ENCODE measurements around the gene CMTM4. TPM values are rescaled to one million over a fixed set of nuclear protein-coding genes. Genes with fewer than 3 reads are reported as not detected.
"Not testable (repeated sequence)": the region's sequence is repeated elsewhere in the genome, so short reads cannot be mapped to it uniquely, and the experiment has no call there.

Gene CMTM4
- total and polyA plus RNA-seq, 2 experiments from 2014 or later = 14.1 to 77.0 TPM

GRCh38 chr16:66596986-66597848 lies 99.3 kb downstream of the CMTM4 start:
- H3K4me3 ChIP-seq = no peak overlapping the region
- H3F3A ChIP-seq (replicated peaks; ENCODE audit: low read depth) = no peaks in the 10 kb centered on the region
- no peak overlapping the region for H3K4me2 ChIP-seq
- H3K27ac ChIP-seq (ENCODE audit: low read depth) = no peak overlapping the region
- Mint-ChIP-seq H3K4me3 (no peak overlapping the region), H3K4me1 (no peaks in the 10 kb centered on the region), H3K27me3 (ENCODE audit: insufficient read depth, low read depth, poor library complexity) (peaks cover 9% of the 10 kb centered on the region), H3K36me3 (ENCODE audit: low read depth) (peaks cover 6% of the 10 kb centered on the region; the same call in 2 of the 3 replicates), H3K9me3 (peaks cover 10% of the 10 kb centered on the region), H3K27ac (no peak overlapping the region)
- no peak overlapping the region for H2AFZ ChIP-seq
- DNase-seq (ENCODE audit: low spot score) (no peak), ATAC-seq (no peak)
- H3K4me1 ChIP-seq (ENCODE audit: insufficient read depth) = no peaks in the 10 kb centered on the region
- TF ChIP-seq CREB1 (CRISPR knock-in tag; IDR thresholded peaks at IDR 0.05; ENCODE audit: low read depth) (no peak), POLR2AphosphoS5 (IDR thresholded peaks at IDR 0.05; ENCODE audit: low read depth) (no peak), REST (IDR thresholded peaks at IDR 0.05; ENCODE audit: unreplicated experiment) (no peak), CTCF (conservative IDR thresholded peaks at IDR 0.05; ENCODE audit: low read depth in 2 of 2) (no peak), NANOG (IDR thresholded peaks at IDR 0.05; ENCODE audit: borderline replicate concordance) (no peak)
- no peaks in the 10 kb centered on the region for H3K27me3 ChIP-seq (ENCODE audit: insufficient read depth)
- H3K36me3 ChIP-seq (ENCODE audit: insufficient read depth) = no peaks in the 10 kb centered on the region
- H3K9me2 ChIP-seq (ENCODE audit: insufficient read depth) = no peaks in the 10 kb centered on the region
- no peaks in the 10 kb centered on the region for H3K79me2 ChIP-seq (replicated peaks; ENCODE audit: insufficient read depth)
- H4K20me1 ChIP-seq (replicated peaks; ENCODE audit: insufficient read depth) = no peaks in the 10 kb centered on the region

GRCh38 chr16:66596559-66596958 lies 100.0 kb downstream of the CMTM4 start:
- not testable (repeated sequence) for H3K4me3 Mint-ChIP-seq; H3K4me2 ChIP-seq; H3K4me1 Mint-ChIP-seq; H3K79me2 ChIP-seq (replicated peaks; ENCODE audit: insufficient read depth); H2AFZ ChIP-seq; H3K27ac Mint-ChIP-seq; H3K9me2 ChIP-seq (ENCODE audit: insufficient read depth); ATAC-seq; H3F3A ChIP-seq (replicated peaks; ENCODE audit: low read depth); H3K9me3 Mint-ChIP-seq; H3K36me3 ChIP-seq (ENCODE audit: insufficient read depth); H4K20me1 ChIP-seq (replicated peaks; ENCODE audit: insufficient read depth); DNase-seq (ENCODE audit: low spot score); H3K4me1 ChIP-seq (ENCODE audit: insufficient read depth); H3K36me3 Mint-ChIP-seq (ENCODE audit: low read depth); H3K27ac ChIP-seq (ENCODE audit: low read depth); H3K4me3 ChIP-seq; H3K27me3 ChIP-seq (ENCODE audit: insufficient read depth); H3K27me3 Mint-ChIP-seq (ENCODE audit: insufficient read depth, low read depth, poor library complexity)

Measured in GM23338 (cell line).